NCI-H146 treated with DMSO at 0.1 percent for 48 hours (cell line): ENCODE results near the gene FGGY.
A peak's percentile ranks its signal among the peaks of the same experiment; 100 is the strongest.

Experiments used
- DNase-seq: peaks from one replicate; lab custom pipeline; 2025; ENCODE audit not compliant: unreplicated experiment; lab: John Stamatoyannopoulos, UW

The FGGY gene

GRCh38 chr1:59750328-59751003, 453.6 kb downstream of the FGGY start:
- DNase-seq, result no peak

- no peak for DNase-seq
Measured at GRCh38 chr1:59751004-59751395, 454.1 kb downstream of the FGGY start.

GRCh38 chr1:59751801-59752200, 454.9 kb downstream of the FGGY start:
- no peak for DNase-seq

- DNase-seq, result no peak
Measured at GRCh38 chr1:59752556-59753414, 455.9 kb downstream of the FGGY start.

- no peak for DNase-seq
Measured at GRCh38 chr1:59755069-59755685, 458.3 kb downstream of the FGGY start.

GRCh38 chr1:59757197-59757747, 460.4 kb downstream of the FGGY start:
- DNase-seq, result no peak

GRCh38 chr1:59759156-59759925, 462.4 kb downstream of the FGGY start:
- DNase-seq, result peak; percentile 80

- no peak for DNase-seq
Measured at GRCh38 chr1:59761443-59761842, 464.5 kb downstream of the FGGY start.

- no peak for DNase-seq
Measured at GRCh38 chr1:59763418-59763817, 466.5 kb downstream of the FGGY start.

GRCh38 chr1:59765011-59765730, 468.3 kb downstream of the FGGY start:
- DNase-seq, result peak; percentile 95

- DNase-seq, result no peak
Measured at GRCh38 chr1:59766227-59766855, 469.4 kb downstream of the FGGY start.

GRCh38 chr1:59767119-59767518, 470.2 kb downstream of the FGGY start:
- peak; percentile 34 for DNase-seq

- DNase-seq, result peak; percentile 85
Measured at GRCh38 chr1:59768792-59769735, 472.2 kb downstream of the FGGY start.

- no peak for DNase-seq
Measured at GRCh38 chr1:59769736-59770095, 472.8 kb downstream of the FGGY start.

- no peak for DNase-seq
Measured at GRCh38 chr1:59771361-59771760, 474.5 kb downstream of the FGGY start.

GRCh38 chr1:59775480-59775879, 478.6 kb downstream of the FGGY start:
- no peak for DNase-seq

- no peak for DNase-seq
Measured at GRCh38 chr1:59776960-59777852, 480.3 kb downstream of the FGGY start.

- no peak for DNase-seq
Measured at GRCh38 chr1:59779949-59780348, 483.1 kb downstream of the FGGY start.
